ENCODE measurements around the gene SH3TC1.

The SH3TC1 gene

DNA sequence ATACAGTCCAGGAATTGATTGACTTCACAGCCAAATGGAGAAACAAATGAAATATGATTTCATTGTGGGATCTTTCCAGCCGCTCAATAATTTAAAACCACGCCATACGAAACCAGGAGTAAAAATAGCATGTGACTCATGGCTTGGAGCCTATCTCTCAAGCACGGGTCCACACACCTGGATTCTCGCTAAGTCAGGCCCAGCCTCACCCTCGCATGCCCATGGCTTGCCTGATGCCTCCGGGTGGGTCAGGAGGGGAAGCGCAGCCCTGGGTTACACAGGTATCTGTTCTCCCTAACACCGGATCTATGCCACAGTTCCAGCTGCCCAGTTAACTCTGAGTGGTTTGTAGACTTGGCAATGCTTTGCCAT is 34.9 kb upstream of the SH3TC1 start:
- no peak for DNase-seq

DNA sequence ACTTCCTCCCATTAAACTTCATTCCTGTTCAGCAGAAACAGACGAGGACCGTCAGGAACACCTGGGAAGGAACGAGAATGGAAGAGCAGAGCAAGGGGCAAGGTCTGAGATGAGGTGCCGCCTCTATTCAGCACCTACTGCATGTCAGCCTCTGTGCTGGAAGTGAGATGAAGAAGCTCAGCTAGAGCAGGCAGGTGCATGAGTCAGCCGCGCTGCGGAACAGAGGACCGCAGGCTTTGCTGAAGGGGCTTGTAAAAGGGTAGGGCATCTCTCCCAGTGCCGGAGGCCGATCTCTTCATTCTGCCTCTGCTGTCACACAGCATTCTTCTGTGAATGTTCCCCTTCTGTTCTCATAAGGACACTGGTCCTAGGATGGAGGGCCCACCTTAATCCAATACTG is 34.4 kb upstream of the SH3TC1 start:
- DNase-seq, result no peak

DNA sequence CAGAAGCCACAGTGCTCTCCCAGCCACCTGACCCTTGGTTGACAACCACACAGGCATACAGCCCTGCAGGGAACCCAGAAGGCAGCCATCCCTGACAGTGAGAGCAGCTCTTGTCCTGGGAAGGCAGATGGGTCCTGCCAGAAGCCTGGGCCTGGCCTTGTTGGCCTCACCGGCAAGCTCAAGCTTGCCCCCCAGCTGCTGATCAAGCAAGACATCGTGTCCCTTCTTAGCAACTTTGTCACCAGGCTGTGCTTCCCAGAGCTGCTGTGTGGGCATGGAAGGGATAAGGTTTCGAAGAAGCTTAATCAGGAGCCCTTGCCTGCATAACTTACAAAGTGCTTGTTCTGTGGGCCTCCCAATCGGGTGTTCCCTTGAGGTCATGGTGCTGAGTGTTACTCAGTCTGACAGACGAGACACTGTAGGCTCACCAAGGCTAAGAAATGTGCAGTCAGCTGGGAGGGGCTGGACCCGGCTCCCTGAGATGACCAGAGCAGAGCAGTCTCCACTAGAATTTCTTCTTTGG is 33.7 kb upstream of the SH3TC1 start:
- DNase-seq, result no peak

GRCh38 chr4:8167291-8167690 is 31.8 kb upstream of the SH3TC1 start:
- DNase-seq, result no peak

- DNase-seq, result no peak
Measured at GRCh38 chr4:8167815-8168214, 31.3 kb upstream of the SH3TC1 start.

GRCh38 chr4:8168232-8168631 is 30.9 kb upstream of the SH3TC1 start:
- DNase-seq, result no peak

DNA sequence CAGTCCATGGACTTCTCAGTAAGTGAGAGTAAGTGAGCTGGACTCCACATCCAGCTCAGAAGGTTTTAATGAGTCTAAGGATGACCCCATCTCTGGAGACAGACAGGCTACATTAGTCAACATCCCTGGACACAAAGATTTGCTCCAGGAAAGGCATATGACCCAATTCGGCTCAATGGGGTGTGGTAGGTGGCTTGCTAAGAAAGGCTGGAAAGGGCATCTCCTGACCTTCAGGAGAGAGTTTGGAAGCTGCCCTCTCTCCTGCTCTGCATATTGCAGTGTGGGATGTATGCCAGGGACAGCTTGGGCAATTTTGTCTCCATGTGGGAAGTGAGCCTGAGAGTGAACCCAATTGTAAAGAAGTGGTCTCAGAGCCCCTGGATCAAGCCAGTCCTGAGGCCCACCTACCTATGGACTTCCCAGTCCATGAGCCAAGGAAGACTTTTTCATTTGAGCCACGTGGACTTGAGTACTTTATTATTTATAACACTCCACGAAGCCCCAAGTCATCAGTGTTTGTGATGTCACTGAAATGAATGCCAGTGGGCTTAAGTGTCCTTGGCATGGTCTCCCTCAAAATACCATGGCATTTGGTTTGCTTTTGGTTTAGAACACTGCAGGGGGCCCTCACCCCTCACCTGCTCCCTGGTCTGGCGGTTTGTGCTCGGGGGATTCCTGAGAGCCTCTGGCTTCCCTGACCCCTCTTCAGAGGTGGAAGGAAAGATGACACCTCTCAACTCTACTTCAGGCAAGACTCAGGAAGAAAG is 30.1 kb upstream of the SH3TC1 start:
- no peak for DNase-seq

- DNase-seq, result no peak
Measured at GRCh38 chr4:8169763-8170162, 29.3 kb upstream of the SH3TC1 start.

- no peak for DNase-seq
Measured at GRCh38 chr4:8170341-8170740, 28.7 kb upstream of the SH3TC1 start.

DNA sequence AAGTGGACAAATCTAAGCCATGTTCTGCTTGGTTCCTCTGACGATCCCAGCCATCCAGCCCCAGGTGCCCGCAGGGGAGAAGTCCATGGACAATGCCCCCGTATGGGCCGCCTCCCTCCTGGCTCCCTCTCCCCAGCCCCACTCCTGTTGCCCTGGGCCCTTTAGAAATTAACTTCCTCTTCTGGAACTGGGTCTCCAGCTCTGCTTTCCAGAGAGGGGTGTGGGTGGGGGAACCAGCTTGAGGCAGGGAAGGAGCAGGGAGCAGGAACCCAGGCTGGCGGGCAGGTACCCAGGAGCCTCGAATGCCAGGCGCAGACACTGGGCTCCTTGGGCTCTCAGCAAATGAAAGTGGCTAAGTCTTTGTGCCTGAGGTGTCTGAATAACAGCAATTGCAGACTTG is 27.8 kb upstream of the SH3TC1 start:
- no peak for DNase-seq

DNA sequence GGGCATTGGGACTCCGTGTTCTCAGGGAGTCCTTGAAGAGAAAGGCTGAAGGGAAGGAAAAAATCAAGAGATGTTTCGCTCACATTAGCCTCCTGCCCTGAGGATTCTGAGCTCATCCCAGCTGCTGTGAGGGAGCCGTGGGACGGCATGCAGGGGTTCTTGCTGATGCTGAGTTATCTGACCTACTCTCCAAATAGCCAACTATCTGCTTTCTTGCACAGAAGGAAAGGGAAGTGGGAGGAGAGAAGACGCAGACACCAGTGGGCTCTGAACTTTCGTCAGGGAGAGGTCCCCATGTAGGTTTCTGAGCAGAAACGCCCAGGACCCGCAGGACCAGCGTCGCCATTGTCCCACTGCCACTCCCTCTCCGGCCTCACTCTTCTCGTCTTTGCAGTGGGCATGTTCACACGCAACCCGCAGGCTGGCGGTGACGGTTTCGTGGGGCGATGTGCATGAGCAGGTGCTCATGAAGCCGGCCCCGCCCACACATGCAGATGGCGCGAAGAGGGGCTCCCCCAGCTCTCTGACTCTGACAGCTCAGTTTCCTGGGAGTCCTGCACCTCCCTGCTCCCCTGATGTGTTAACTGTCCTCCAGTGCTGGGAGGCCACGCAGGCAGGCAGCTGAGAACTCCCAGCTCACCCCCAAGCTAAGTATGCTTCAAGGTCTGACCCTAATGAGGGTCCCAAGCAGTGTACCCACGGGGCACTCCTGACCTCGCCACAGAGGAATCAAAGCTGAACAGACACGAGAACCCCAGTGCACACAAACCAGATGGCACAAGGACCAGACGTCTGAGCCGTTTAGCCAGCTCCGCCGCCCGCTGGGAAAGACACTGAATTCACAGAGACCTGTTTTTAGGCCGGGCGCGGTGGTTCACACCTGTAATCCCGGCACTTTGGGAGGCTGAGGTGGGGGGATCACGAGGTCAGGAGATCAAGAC is 26.8 kb upstream of the SH3TC1 start:
- no peak for DNase-seq

DNA sequence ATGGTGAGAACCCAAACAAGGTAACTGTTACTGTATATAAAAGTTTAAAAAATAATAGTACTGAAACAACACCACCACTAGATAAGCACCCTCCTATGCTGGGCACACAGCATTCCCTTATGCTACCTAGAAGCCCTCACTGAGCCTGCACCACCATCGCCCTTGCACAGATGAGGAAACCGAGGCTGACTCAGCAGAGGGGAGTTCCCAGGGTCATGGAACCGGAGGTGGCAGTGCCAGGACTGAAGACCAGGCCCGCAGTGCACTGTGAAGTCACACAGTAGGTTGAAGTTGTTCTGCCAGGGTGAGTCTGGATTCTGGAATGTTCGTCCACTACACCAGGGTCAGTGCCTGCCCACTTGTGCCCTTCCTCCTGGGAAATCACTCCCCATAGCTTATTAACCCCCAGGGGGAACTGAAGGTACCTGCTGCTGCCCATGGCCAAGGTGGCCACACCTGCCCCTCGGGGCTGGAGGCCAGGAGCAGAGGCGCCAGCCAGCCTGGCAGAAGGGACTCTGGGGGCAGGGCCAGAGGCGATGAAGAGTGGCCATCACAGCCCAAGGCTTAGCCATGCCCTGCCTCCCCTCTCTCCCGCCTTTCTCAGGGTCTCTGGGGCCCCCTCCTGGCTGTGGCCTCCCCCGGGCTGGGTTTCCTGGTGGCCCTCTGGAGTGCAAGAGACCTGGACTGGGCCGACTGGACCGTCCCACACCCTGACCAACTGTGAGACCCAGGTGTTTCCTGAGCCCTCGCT is 25.4 kb upstream of the SH3TC1 start:
- no peak for DNase-seq

- no peak for DNase-seq
Measured at GRCh38 chr4:8174970-8175369, 24.1 kb upstream of the SH3TC1 start.

GRCh38 chr4:8175686-8176085 is 23.4 kb upstream of the SH3TC1 start:
- no peak for DNase-seq

GRCh38 chr4:8176547-8177399 is 22.3 kb upstream of the SH3TC1 start:
- DNase-seq, result no peak

DNA sequence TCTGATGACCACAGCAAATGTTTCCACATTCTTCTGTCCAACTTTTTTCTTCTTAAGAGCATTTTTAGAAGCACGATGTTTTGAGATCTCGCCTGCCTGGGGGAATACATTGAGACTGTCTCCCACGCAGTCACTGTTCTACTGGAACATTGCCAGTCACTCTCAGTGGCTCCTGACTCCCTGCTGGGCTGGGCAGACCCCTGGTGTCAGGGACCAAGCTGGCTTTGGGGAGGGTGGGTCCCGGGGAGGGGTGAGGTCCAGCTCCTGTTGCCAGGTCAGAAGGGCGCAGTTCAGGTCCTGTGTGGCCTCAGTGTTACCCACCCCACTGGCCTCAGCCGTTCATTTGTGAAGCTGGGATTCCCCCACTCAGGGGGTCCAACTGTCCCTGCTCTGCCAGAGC is 21.5 kb upstream of the SH3TC1 start:
- no peak for DNase-seq

GRCh38 chr4:8177956-8178355 is 21.1 kb upstream of the SH3TC1 start:
- no peak for DNase-seq

DNA sequence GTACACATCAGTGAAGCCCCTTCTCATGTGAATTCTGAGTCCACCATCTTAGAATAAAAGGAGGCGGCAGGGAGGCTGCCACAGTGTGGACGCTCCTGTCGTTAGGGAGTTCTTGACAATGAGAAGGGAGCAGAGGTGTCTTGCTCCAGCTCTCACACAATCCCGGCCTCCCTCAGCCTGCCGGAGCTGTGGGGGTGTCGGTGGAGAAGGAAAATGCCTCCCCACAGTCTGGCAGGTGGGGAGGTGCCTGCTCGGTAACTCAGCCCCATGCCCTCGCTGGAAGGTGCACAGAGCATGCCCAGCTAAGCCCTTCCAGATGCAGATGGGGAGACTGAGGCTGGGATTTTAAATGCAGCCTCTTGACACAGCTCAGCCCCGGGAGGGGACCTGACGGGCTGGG is 20.0 kb upstream of the SH3TC1 start:
- DNase-seq, result no peak

DNA sequence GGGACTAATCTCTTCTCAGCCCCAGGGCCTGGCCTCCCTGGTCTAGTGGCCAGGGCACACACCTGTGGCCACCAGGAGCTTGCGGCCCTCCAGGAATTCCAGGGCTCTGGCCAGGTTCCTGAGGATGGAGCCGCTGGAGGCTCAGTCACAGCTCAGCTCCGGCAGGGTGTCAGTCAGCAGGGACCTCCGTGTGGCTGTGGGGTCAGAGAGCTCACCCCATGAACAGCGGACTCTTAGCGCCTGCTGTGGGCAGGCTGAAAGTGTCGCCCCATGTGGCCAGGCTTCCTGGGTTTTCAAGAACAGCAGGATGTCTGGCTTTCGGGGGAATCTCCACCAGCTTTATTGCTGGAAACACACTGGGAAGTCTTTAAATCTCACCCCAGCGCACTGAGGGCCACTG is 19.3 kb upstream of the SH3TC1 start:
- DNase-seq, result no peak

GRCh38 chr4:8180310-8181093 is 18.6 kb upstream of the SH3TC1 start:
- no peak for DNase-seq

DNA sequence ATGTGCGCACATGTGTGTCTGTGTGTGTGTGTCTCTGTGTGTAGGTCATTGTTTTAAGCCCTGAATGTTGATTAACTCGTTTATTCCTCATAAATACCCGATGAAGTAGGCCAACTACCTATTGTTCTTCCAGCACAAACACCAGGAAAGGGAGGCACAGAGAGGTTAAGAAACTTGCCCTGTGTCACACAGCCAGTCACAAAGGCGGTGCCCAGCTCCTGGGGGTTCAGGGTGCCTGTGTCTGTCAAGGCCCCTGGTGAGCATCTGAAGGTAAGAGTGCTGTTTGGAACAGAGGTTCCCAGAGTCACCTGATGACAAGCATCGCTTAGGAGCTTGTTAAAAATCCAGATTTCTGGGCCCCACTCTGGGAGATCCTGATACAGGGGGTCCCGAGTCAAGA is 18.0 kb upstream of the SH3TC1 start:
- no peak for DNase-seq
